KMS-11 (cell line): ENCODE results near the gene GRIPAP1.

Experiments
- H2AFZ ChIP-seq: fragments of 200-600 bp; sonication (generic); 2 replicates; pipeline ENCODE4 v1.6.1; 2016; ENCODE audit warnings: antibody characterized with exemption, mixed run types, low read depth
- H3K27ac ChIP-seq: fragments of 200-600 bp; sonication (generic); 2 replicates; pipeline ENCODE4 v1.6.1; 2016; ENCODE audit warnings: mild to moderate bottlenecking, mixed run types
- H3K27me3 ChIP-seq: fragments of 200-600 bp; sonication (generic); 2 replicates; pipeline ENCODE4 v1.6.1; 2017; ENCODE audit warnings: mild to moderate bottlenecking, low read depth, mixed run types, moderate library complexity; ENCODE audit not compliant: insufficient read depth
- H3K36me3 ChIP-seq: fragments of 200-600 bp; sonication (generic); 2 replicates; pipeline ENCODE4 v1.6.1; 2017; ENCODE audit warnings: mild to moderate bottlenecking, mixed run types; ENCODE audit not compliant: insufficient read depth
- H3K4me1 ChIP-seq: fragments of 200-600 bp; sonication (generic); 2 replicates; pipeline ENCODE4 v1.6.1; 2016; ENCODE audit warnings: mild to moderate bottlenecking, low read depth, mixed run types; ENCODE audit not compliant: poor library complexity, severe bottlenecking
- H3K4me2 ChIP-seq: fragments of 200-600 bp; sonication (generic); 2 replicates; pipeline ENCODE4 v1.7.0; 2016; ENCODE audit warnings: mild to moderate bottlenecking, mixed run types
- H3K4me3 ChIP-seq: fragments of 200-600 bp; sonication (generic); IDR thresholded peaks from 2 replicates; pipeline ENCODE4 v1.6.1; 2017; ENCODE audit warnings: low read depth, low read length, mixed read lengths; ENCODE audit not compliant: insufficient read depth
- H3K79me2 ChIP-seq: fragments of 200-600 bp; sonication (generic); 2 replicates; pipeline ENCODE4 v1.6.1; 2016; ENCODE audit warnings: low read depth, mixed run types; ENCODE audit not compliant: insufficient read depth
- H3K9ac ChIP-seq: fragments of 200-600 bp; sonication (generic); 2 replicates; pipeline ENCODE4 v1.6.1; 2016; ENCODE audit warnings: mild to moderate bottlenecking, mixed run types
- H4K20me1 ChIP-seq: fragments of 200-600 bp; sonication (generic); 2 replicates; pipeline ENCODE4 v1.6.1; 2016; ENCODE audit warnings: mild to moderate bottlenecking, mixed run types; ENCODE audit not compliant: insufficient read depth
- CTCF ChIP-seq: fragments of 200-600 bp; sonication (generic); conservative IDR thresholded peaks from 2 replicates; pipeline ENCODE4 v1.6.1; 2017; ENCODE audit warnings: low read depth, mild to moderate bottlenecking, antibody characterized with exemption, low read length, moderate library complexity, mixed read lengths

GRIPAP1 gene

GRCh38 chrX:48965959-48966358 is 36.1 kb downstream of the GRIPAP1 start:
- H3K79me2 ChIP-seq, result no peaks in the 10 kb centered on the region
- H3K9ac ChIP-seq, result no peak overlapping the region
- H3K36me3 ChIP-seq, result no peaks in the 10 kb centered on the region
- no peak overlapping the region for H3K27ac ChIP-seq
- TF ChIP-seq CTCF, result no peak
- no peak overlapping the region for H2AFZ ChIP-seq
- H3K4me1 ChIP-seq, result no peaks in the 10 kb centered on the region
- no peak overlapping the region for H3K4me3 ChIP-seq
- no peaks in the 10 kb centered on the region for H3K27me3 ChIP-seq
- no peak overlapping the region for H3K4me2 ChIP-seq
- H4K20me1 ChIP-seq, result no peaks in the 10 kb centered on the region

- no peak overlapping the region for H3K4me2 ChIP-seq
- H3K27ac ChIP-seq, result no peak overlapping the region
- no peak overlapping the region for H3K9ac ChIP-seq
Measured at GRCh38 chrX:48961585-48962091, 40.4 kb downstream of the GRIPAP1 start.

GRCh38 chrX:48960291-48960690 is 41.8 kb downstream of the GRIPAP1 start:
- Histone ChIP-seq H3K4me2 (no peak overlapping the region), H3K79me2 (peaks cover 16% of the 10 kb centered on the region; the same call in 1 of the 2 replicates), H3K27ac (no peak overlapping the region), H3K9ac (no peak overlapping the region), H3K36me3 (no peaks in the 10 kb centered on the region), H3K27me3 (no peaks in the 10 kb centered on the region), H3K4me3 (no peak overlapping the region), H3K4me1 (peaks cover 8% of the 10 kb centered on the region), H4K20me1 (no peaks in the 10 kb centered on the region), H2AFZ (no peak overlapping the region)
- TF ChIP-seq CTCF, result no peak

More at GRCh38 chrX:48961585-48962091, 40.4 kb downstream of the GRIPAP1 start:
- no peak for TF ChIP-seq CTCF
- no peak overlapping the region for H3K4me3 ChIP-seq
- H3K4me1 ChIP-seq, result peaks cover 7% of the 10 kb centered on the region
- peaks cover 3% of the 10 kb centered on the region; the same call in 1 of the 2 replicates for H3K79me2 ChIP-seq
- H3K36me3 ChIP-seq, result no peaks in the 10 kb centered on the region
- H2AFZ ChIP-seq, result no peak overlapping the region
- no peaks in the 10 kb centered on the region for H4K20me1 ChIP-seq
- H3K27me3 ChIP-seq, result no peaks in the 10 kb centered on the region

- Histone ChIP-seq H3K4me3 (no peak overlapping the region), H4K20me1 (no peaks in the 10 kb centered on the region), H3K27ac (peak overlapping the region; percentile 60), H2AFZ (peak overlapping the region; percentile 21; the same call in 1 of the 2 replicates), H3K27me3 (no peaks in the 10 kb centered on the region), H3K79me2 (peaks cover 16% of the 10 kb centered on the region; the same call in 1 of the 2 replicates), H3K4me1 (peaks cover 19% of the 10 kb centered on the region), H3K36me3 (no peaks in the 10 kb centered on the region), H3K4me2 (peak overlapping the region; percentile 83), H3K9ac (peak overlapping the region; percentile 43; the same call in 1 of the 2 replicates)
- no peak for TF ChIP-seq CTCF
Measured at GRCh38 chrX:48958635-48959094, 43.4 kb downstream of the GRIPAP1 start.
